Right ventricle myocardium inferior (tissue), 1 donor: Measurements from ENCODE around the gene YBX2. TPM values are rescaled to one million over a fixed set of nuclear protein-coding genes. Genes with fewer than 3 reads are reported as not detected.
A peak's percentile ranks its signal among the peaks of the same experiment; 100 is the strongest.

Experiments used
- ATAC-seq: fragments of 200-7000 bp; cut with Tn5 transposase; one replicate; pipeline ENCODE4 v1.9.1; 2020; ENCODE audit warnings: mild to moderate bottlenecking, moderate library complexity
- DNase-seq: peaks from one replicate; pipeline ENCODE4 v3.0.0; 2021; ENCODE audit errors: missing footprints
- intact Hi-C: fragments of 100-400 bp; cut with DNase I; formaldehyde crosslinking; loops from one replicate; pipeline ENCODE4 v1.11.0; 2022
- total RNA-seq: library from RNA; stranded (reverse); fragmentation: NEBNext Ultra II Directional; extraction: Animal tissue kit (Norgen Biotek cat#: 25700); gene quantifications from one replicate; pipeline ENCODE4 v1.2.1, GENCODE V29; 2021
- donor health status: DM: no; HTN: yes; CAD: no; lungs with severe emphysema.

Gene YBX2
- total RNA-seq, 1 donor from 2014 or later: 0.81 TPM

DNA sequence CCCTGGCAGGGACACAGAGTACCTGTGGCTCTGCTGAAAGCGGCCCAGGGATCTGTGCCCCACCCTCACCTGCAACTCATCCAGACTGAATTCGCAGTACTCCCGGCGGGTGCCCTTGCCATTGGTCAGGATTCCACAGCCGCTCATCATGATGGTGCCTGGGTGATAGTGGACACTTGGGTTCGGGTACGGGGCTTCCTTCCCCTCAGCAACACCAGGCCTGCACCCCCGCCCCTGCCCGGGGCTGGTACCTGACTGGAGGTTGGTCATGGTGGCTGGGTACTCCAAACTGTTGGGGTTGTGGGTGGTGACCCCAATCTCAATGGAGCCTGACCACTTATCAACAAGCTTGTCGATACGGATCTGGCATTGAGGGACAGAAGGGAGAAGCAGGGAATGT is 31.7 kb upstream of the YBX2 start:
- DNase-seq (peak; percentile 47), ATAC-seq (no peak)
- intact Hi-C loops: loop anchor here (10.0 kb wide), 1 partner anchor 259 kb away; the partner anchor contains the start of gene MPDU1

DNA sequence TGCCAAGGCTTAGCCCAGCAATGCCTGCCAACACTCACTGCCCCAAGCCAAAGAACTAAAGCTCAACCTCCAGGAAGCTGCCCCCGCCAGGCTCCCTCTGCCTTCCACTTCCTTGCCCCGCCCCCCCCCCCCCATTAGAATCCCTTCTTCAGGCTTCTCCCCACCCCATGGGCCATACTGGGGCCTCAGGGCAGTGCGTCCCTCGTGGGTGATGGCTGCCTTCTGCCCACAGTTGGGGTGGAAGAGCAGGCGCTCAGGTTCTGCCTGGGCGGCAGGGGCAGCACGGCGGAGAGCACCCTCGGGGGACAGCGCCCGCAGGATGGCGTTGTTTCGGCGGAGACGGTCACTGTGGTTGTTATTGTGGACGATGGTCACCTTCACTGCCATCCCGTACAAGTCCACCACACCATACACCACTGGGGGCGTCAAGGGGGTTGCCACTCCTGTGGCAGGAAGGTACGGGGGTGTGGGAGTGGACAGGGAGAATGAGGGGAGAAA is 30.6 kb upstream of the YBX2 start:
- intact Hi-C loops: loop anchor here (10.0 kb wide), 1 partner anchor 260 kb away; the partner anchor contains the start of gene MPDU1
- DNase-seq: no peak
- ATAC-seq: no peak

DNA sequence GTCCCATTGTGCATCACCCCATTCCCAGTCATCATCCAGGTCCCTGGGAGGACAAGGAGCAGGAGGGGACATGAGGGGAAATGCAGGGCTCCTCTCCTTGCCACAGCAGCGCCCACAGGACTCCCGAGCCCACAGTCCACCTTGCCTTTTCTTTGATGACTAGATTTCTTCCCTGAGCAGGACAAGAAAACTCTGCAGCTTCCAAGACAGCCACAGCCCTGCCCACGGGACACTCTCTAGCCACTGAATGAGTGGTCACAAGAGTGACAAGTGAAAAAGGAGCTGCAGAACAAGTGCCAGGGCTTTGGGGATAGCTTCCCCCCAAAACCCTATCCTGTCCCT is 30.0 kb upstream of the YBX2 start:
- ATAC-seq: no peak
- intact Hi-C loops: loop anchor here (10.0 kb wide), 1 partner anchor 260 kb away; the partner anchor contains the start of gene MPDU1
- no peak for DNase-seq

DNA sequence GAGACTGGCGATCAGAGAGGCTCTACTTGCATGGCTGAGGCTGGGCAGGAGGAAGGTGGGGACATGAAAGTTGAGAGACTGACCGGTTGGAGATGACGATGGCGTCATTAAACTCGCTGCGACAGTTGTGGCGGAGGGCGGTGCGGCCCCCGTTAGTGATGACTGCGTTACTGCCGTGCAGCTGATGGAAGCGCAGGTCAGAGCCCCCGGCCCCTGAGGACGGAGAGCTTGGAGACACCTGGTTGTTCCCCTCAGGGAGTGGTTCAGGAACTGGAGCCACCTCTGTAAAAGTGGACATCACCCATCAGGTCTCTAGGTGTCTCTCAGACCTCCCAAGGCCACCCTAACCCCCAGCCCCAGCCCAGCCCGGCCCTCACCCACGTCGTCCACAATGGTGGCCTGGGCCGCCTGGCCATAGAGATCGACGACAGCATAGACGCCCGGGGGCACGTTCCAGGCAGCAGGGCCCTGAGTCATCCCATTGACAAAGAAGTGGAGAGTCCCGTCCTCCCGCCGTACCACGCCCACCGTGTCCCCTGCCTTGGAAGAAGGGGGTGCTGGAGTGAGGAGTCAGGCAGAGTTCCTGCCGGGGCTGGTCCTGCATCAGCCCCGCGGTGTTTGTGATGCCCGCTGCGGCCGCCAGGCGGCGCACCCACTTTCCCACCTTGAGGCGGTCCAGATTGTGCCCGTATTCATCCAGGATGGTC is 29.4 kb upstream of the YBX2 start:
- DNase-seq (peak; percentile 78), ATAC-seq (no peak)
- intact Hi-C loops: loop anchor here (10.0 kb wide), 1 partner anchor 261 kb away; the partner anchor contains the start of gene MPDU1

DNA sequence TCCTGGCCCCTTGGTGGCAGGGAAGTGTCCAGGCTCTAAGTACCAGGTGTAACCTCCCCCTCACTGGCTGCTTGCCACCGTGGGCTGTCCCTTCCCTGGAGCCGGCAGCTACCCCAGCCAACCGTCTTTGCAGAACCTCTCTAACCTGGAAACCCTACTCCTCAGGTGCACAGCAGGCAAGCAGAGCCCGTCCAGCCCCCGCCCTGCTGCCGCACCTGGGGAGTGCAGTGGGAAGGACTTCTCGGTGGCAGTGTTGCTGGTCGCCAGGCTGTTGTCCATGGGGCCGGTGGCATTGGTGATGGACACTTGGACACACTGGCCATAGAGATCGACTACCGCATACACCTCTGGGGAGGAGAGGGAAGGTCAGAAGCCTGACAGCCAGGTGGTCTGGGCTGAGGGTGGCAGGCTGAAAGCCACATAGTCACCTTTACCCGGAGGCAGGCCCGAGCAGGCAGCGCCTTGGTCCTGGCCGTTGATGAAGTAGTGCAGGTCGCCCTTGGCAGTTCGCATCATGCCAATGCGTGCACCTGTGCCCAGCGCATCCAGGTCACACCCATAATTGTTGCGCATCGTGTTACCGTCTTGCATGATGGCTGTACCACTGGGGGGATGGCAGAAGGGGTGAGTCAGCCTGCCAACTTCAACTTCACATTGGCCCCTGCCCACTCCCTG is 28.2 kb upstream of the YBX2 start:
- intact Hi-C loops: loop anchor here (10.0 kb wide), 1 partner anchor 262 kb away; the partner anchor contains the start of gene MPDU1
- peak; percentile 27 for DNase-seq
- ATAC-seq: no peak

DNA sequence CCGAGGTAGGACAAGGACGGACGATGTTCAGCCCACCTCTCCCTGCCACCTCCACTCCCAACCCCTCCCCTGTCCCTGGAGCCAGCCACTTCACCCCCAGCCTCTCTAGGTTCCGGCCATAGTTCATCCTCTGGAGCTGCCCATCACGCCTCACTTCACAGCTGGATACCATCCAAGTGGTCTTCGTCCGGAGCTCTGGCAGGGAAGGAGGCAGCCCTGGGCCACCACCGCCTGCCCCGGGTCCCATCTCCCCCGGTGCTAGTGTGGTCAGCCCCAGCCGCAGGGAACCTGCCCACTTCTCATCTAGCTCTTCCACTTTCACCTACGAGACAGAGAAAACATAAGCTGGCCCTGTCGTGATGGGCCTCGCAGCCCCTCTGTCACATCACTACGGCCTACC is 27.0 kb upstream of the YBX2 start:
- intact Hi-C loops: loop anchor here (10.0 kb wide), 1 partner anchor 263 kb away; the partner anchor contains the start of gene MPDU1
- no peak for ATAC-seq
- peak; percentile 33 for DNase-seq

DNA sequence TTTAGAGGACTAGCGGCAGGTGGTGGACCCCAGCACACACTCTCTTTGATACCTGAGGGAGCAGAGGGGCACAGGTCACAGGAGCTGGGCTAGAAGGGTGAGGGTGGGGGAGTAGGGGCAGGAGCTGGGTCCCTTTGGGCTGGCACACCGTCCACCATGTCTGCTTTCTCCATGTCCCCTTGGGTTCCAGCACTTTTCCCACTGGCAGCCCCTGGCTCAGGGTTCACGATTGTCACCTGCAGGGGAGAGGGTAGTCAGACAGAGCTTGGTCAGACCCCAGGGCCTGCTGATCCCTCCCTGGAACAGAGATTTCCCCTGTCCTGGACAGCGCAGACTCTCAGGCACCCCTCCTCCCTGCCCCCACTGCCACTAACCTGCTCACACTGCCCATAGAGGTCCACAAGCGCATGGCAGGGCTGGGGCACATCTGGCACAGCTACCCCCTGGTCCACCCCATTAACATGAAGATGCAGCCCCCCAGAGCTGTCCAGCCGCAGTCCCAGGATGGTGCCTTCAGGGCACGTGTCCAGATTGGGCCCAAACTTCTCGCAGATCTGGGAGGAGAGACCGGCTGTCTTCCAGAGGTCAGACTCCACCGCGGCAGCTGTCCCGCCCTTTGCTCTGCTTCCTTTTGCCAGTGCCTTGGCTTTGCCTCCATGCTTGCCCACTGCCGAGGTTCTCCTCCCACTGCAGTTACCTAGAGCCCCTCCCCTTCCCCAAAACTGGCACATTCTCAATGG is 23.9 kb upstream of the YBX2 start:
- intact Hi-C loops: loop anchor here (5.0 kb wide), 1 partner anchor 74 kb away; the partner anchor contains the start of gene PLSCR3
- DNase-seq: no peak
- no peak for ATAC-seq

DNA sequence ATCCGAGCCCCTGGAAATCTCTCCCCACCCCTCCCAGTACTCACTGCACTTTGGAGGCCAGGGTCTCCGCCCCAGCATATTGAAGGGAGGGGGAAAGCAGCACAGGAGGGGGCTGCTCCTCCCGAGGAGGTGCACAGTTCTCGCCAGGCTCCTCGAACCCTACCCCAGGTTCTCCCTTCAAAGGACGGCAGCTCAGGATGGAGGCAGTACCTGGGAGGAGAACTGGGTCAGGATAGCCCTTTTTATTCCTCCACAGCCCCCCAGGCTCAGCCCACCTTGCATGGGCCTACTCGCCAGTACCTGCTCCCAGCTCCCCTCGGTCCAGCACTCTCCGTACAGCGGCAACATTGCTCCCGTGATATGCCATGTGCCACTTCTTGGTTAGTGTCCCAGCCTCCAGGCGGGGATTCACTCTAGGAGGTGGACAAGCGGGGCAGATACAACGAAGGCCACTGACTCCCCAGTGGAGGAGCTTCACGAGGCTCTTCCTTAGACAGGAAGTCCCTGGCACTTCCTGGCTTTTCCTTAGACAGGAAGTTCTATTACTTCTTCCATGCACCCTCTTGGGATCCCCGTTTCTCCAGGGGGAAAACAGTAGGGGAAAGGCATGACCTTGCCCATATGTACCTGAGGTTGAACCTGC is 22.8 kb upstream of the YBX2 start:
- no peak for DNase-seq
- intact Hi-C loops: loop anchor here (5.0 kb wide), 1 partner anchor 75 kb away; the partner anchor contains the start of gene PLSCR3

DNA sequence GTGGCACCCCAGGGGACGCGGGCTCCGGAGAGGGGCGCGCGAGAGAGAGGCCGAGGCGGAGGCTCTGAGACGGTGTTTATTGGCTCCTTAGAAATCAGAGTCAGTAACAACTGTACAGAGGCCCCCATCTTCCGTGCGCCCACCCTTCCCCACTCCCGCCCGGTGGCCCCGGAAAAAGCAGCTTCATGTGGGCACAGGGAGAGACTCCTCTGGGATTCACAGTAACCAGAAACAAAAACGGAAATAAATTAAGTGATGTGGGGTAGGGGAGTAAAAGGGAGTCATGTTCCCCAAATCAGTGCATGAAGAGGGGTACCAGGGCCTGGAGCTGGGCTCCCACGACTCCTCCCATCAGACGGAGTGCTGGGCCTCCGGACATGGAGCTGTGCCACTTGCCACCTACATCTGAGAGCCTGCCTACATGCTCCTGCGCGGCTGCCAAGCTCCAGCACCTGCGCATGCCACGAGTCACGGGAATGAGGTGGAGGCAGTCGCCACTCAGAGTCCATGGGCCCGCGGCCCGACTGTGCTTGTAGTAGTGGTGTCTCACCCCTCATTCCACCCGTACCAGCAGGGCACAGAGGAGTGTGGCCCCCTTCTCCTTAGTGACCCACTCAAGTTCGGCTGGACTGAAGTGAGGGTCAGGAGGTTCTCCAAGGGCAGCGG is 21.3 kb upstream of the YBX2 start:
- intact Hi-C loops: loop anchor here (1.0 to 5.0 kb wide), 2 partner anchors 14 to 77 kb away; partner anchors contain the start of genes NEURL4 and PLSCR3
- DNase-seq: no peak
- ATAC-seq: no peak

More for the DNA sequence above, 22.8 kb upstream of the YBX2 start:
- no peak for ATAC-seq

DNA sequence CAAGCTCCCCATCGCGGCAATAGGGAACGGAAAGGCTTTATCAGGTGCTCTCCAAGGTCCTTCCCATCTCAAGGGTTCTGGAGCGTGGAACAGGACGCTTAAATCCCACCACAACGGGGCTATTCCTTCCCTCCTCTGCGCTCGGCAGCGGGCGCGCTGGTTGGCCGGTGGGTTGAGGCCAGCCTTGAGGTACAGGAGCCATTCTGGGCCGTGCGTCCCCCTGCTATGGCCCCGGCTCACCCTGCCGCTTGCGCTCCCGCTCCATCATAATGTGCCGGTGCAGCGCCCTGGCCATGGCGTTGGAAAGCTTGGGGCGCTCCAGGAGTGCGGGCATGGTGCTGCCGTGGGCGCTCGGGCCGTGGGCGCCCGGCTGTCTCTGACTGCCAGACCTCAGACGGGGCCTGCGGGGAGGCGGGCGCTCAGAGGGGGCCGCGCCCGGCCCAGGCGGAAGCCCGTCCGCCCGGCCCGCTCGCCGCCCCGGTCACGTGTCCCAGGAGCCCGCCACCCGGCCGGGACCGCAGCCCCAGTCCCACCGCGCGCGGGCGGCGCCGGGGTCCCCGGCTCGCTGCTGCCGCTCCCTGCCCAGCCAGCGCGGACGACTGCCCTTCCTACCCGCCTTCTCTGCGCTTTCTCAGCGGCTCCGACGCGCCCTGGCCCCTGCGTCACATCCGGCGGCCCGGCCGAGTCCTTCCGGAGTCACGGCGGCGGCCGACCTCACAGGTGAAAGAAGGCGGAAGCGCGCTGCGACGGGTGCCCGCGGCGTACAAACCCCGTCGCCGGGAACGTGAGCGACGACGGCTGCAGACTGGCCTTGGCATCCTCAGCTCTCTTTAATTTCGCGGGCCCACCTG is 20.5 kb upstream of the YBX2 start, which contains the start of gene GPS2:
GPS2 (minus strand) TSS at position 642 of the 851 bp plus-strand sequence; CDS start at position 334, 308 bp downstream.
- ATAC-seq: peak; percentile 86
- intact Hi-C loops: loop anchor here (1.0 to 5.0 kb wide), 2 partner anchors 14 to 77 kb away; partner anchors contain the start of genes NEURL4 and PLSCR3
- DNase-seq: peak; percentile 98

DNA sequence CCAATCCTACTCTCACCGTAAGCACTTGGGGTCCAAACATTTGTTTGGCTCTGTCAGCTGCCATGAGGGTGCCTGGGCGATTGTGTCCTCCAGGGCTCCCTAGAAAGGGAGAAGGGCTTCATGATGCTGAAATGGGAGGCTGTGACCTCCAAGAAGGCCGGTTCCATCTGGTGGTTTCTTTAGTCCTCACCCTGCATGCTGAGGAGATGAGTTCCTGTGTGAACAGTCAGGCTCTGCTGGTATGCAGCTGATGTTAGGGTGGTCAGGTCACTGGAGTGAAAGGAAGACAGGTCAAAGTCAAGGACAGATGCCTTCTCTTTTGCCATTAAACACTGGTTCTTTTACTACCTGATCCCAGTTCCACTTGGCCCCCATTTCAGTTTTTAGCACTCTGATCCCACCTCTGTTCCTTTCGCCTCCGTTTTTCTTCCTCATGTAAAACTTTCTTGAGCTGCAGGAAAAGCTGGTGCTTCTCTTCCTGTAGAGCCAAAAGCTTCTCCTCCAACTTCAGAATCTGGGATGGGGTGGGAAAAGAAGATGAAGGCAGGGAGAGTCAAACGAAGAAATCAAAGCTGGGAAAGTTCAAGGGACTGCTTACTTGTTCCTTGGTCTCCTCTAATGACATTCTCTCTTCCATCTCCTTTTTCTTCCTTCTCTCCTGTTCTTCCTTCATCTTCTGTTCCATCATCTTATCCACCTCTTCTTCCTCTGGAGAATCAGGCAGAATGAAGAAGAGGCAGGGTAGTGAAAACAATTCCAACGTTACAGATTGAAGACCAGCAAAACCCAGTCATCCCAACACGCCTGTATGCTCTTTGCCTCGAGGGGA is 19.7 kb upstream of the YBX2 start:
- DNase-seq: no peak
- intact Hi-C loops: no loop called here
- no peak for ATAC-seq

DNA sequence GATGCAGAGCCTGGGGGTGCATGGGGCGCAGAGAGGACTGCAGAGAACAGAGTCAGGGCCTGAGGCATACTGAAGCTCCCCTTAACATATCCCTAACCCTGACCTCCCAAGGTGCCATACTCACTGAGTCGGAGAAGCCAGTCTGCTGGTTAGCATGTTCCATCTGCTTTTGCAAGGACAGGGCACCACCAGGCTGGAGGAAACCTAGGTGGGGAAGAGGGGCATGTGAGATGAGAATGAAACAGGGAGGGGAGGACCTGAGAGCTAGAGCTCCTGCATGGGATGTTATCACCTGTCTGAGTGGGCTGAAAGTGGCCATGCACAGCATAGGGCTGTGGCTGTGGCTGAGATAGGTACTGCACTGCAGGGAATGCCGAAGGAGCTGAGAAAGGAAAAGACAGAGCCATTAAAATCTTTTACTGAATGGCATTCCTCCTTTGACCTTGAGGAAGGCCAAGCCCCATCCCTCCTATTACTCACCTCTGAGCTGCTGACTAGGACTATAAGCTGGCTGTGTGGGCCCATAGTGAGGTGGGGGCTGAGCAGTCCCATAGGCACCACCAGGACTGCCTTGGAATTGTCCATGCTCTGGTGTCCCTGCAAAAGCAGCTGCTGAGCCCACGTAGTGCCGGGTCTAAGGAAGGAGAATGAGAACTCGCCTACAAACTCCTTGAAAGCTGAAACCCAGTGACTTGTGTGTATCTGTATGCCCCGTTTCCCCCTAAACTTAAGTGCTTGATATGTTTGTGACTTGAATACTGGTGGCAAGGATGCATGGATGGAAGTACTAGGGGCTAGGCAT is 18.9 kb upstream of the YBX2 start:
- intact Hi-C loops: no loop called here
- DNase-seq (no peak), ATAC-seq (no peak)

DNA sequence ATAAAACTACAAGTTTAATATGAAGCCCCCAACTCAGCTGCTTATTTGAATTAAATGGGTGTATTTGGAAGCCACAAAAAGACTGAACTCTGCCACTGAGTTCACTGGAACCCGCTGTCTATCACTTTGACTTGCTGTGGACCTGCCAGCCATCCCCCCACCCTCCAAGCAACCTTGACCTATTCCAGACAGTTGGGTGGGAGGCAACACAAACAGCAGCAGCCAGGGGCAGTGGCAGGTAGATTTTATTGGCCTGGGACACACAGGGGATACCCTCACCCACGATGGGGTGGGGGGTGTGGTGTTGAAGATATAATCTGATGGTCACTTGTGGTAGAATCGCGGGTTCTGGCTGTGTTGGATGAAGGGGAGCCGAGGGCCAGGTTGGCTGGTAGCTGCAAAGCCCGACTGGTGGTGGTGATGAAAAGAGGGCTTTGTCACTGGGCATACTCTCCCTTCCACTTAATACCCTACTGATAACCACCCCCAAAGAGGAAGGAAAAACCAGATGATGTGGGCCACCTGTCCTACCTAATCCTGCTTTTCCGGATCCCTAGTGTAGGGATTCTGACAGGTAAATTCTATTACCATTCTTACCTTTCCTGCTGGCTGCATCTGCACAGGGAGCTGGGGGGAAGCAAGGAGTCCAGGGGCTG is 18.1 kb upstream of the YBX2 start:
- DNase-seq (no peak), ATAC-seq (no peak)
- intact Hi-C loops: no loop called here

DNA sequence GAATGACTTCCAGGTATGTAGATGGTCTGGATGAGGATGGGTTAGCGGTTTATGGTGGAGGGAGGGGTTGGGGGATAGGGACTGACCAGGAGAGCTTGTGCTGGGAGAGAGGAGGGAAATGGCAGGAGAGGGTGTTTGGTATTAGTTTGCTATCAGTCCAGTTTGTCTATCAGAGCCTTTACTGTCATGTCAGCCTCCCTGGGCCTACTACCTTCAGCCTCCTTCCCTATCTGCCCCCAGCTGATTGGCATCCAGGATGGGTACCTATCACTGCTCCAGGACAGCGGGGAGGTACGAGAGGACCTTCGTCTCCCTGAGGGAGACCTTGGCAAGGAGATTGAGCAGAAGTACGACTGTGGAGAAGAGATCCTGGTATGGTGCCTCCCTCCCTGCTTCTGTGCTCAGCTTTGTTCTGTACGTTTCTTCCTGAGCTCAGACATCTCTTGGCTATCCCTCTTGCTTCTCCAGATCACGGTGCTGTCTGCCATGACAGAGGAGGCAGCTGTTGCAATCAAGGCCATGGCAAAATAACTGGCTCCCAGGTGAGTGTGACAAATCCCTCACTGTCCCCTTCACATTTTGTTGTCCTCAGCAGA is 16.8 kb upstream of the YBX2 start:
- intact Hi-C loops: no loop called here
- no peak for ATAC-seq
- DNase-seq: no peak
